Right lobe of liver (tissue), 4 donors: ENCODE results near the gene SHANK2.

ENCODE experiments used
- POLR2A ChIP-seq: fragments of 450-650 bp; IDR thresholded peaks from one replicate; pipeline ENCODE4 v1.6.1; 2017; ENCODE audit warnings: antibody characterized with exemption, mild to moderate bottlenecking
- TF ChIP-seq, protein P1 (sequence below), 4 donors: fragments of 200-600 bp in 3 of 4; fragments of 450-650 bp in 1 of 4; IDR thresholded peaks; one replicate each; pipeline versions ENCODE4 v1.5.1 to v1.8.0; 2016 to 2022; ENCODE audit warnings: antibody characterized with exemption in 4 of 4, mild to moderate bottlenecking in 2 of 4
- donor health status: DM: no; HTN: no; CAD: no.
- donor health status: DM: no; HTN: no; CAD: no.
- donor health status: DM: no; HTN: yes; CAD: no.

DNA sequence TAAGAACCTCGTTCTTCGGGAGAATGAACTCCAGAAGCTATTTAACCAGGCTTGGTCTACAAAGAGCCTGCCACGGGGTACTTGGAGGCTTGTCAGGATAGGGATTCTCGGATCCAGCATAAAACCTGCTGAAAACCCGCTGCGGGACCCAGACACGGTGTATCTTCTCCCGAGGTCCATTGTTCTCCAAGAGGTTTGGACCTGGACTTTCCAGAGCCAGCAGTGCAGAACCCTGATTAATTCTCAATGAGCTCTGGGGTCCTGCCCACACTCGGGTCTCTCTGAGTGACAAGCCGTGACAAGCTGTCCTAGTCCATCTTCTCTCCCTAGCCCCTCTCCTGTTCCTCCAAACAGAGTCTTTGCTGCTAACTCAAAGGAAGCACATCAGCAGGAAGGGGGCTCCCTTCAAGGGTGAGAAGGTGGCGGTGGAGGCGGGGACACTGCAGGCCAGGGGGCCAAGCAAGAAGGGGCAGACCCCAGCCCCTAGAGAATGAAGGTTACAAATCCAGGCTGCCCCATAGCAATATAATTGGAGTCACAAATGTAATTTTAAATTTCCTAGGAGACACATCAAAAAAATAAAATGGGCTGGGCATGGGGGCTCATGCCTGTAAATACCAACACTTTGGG, 12.2 kb downstream of the SHANK2 start:
- TF ChIP-seq, protein P1, sequence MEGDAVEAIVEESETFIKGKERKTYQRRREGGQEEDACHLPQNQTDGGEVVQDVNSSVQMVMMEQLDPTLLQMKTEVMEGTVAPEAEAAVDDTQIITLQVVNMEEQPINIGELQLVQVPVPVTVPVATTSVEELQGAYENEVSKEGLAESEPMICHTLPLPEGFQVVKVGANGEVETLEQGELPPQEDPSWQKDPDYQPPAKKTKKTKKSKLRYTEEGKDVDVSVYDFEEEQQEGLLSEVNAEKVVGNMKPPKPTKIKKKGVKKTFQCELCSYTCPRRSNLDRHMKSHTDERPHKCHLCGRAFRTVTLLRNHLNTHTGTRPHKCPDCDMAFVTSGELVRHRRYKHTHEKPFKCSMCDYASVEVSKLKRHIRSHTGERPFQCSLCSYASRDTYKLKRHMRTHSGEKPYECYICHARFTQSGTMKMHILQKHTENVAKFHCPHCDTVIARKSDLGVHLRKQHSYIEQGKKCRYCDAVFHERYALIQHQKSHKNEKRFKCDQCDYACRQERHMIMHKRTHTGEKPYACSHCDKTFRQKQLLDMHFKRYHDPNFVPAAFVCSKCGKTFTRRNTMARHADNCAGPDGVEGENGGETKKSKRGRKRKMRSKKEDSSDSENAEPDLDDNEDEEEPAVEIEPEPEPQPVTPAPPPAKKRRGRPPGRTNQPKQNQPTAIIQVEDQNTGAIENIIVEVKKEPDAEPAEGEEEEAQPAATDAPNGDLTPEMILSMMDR (IDR thresholded peaks at IDR 0.05): no peak
- no peak for TF ChIP-seq POLR2A
